Loucy (cell line): ENCODE results near the gene CNFN.

Experiments
- H2AFZ ChIP-seq: fragments of 200-600 bp; sonication (generic); 2 replicates; pipeline ENCODE4 v1.6.0; 2016; ENCODE audit warnings: antibody characterized with exemption, mild to moderate bottlenecking, low read length, moderate library complexity
- H3F3A ChIP-seq: fragments of 200-600 bp; 2 replicates; pipeline ENCODE4 v1.6.0; 2016; ENCODE audit warnings: antibody characterized with exemption, low read depth, mild to moderate bottlenecking
- H3K27me3 ChIP-seq: fragments of 200-600 bp; sonication (generic); 2 replicates; pipeline ENCODE4 v1.6.1; 2014; ENCODE audit warnings: low read length, mild to moderate bottlenecking; ENCODE audit not compliant: insufficient read depth, poor library complexity, severe bottlenecking
- H3K36me3 ChIP-seq: fragments of 200-600 bp; sonication (generic); 2 replicates; pipeline ENCODE4 v1.6.1; 2016; ENCODE audit warnings: low read length; ENCODE audit not compliant: insufficient read depth
- H3K4me1 ChIP-seq: fragments of 200-600 bp; sonication (generic); 2 replicates; pipeline ENCODE4 v1.5.1; 2014; ENCODE audit warnings: low read length, mild to moderate bottlenecking; ENCODE audit not compliant: insufficient read depth, poor library complexity, severe bottlenecking
- H3K4me2 ChIP-seq: fragments of 200-600 bp; sonication (generic); 2 replicates; pipeline ENCODE4 v1.6.0; 2014; ENCODE audit warnings: antibody characterized with exemption, low read length, low read depth, mild to moderate bottlenecking; ENCODE audit not compliant: poor library complexity, severe bottlenecking
- H3K4me3 ChIP-seq: fragments of 200-600 bp; sonication (generic); 2 replicates; pipeline ENCODE4 v1.5.1; 2014; ENCODE audit warnings: low read length, mild to moderate bottlenecking, mixed read lengths; ENCODE audit not compliant: poor library complexity, severe bottlenecking
- H3K79me2 ChIP-seq: fragments of 200-600 bp; sonication (generic); 2 replicates; pipeline ENCODE4 v1.6.1; 2014; ENCODE audit warnings: low read length; ENCODE audit not compliant: insufficient read depth
- H3K9ac ChIP-seq: fragments of 200-600 bp; sonication (generic); 2 replicates; pipeline ENCODE4 v1.6.0; 2014; ENCODE audit warnings: mild to moderate bottlenecking, low read depth, low read length, moderate library complexity; ENCODE audit not compliant: poor library complexity, severe bottlenecking
- H3K9me2 ChIP-seq: fragments of 200-600 bp; sonication (generic); replicated peaks from 2 replicates; pipeline ENCODE4 v1.6.1; 2016; ENCODE audit warnings: low read depth, low read length, mixed read lengths
- H3K9me3 ChIP-seq: fragments of 200-600 bp; sonication (generic); 2 replicates; pipeline ENCODE4 v1.6.1; 2014; ENCODE audit warnings: mild to moderate bottlenecking, antibody characterized with exemption, low read length, low read depth; ENCODE audit not compliant: insufficient read depth
- H4K20me1 ChIP-seq: fragments of 200-600 bp; sonication (generic); 2 replicates; pipeline ENCODE4 v1.6.0; 2014; ENCODE audit warnings: antibody characterized with exemption, low read length, mild to moderate bottlenecking; ENCODE audit not compliant: insufficient read depth, poor library complexity, severe bottlenecking
- EZH2phosphoT487 ChIP-seq: fragments of 200-600 bp; IDR thresholded peaks from 2 replicates; pipeline ENCODE4 v1.6.1; 2018; ENCODE audit warnings: antibody characterized with exemption, mild to moderate bottlenecking, moderate library complexity, borderline replicate concordance
- TF ChIP-seq, protein P1 (sequence below): fragments of 200-600 bp; sonication (generic); conservative IDR thresholded peaks from 2 replicates; pipeline ENCODE4 v1.5.1; 2014; ENCODE audit warnings: mild to moderate bottlenecking, antibody characterized with exemption, low read length

CNFN gene

DNA sequence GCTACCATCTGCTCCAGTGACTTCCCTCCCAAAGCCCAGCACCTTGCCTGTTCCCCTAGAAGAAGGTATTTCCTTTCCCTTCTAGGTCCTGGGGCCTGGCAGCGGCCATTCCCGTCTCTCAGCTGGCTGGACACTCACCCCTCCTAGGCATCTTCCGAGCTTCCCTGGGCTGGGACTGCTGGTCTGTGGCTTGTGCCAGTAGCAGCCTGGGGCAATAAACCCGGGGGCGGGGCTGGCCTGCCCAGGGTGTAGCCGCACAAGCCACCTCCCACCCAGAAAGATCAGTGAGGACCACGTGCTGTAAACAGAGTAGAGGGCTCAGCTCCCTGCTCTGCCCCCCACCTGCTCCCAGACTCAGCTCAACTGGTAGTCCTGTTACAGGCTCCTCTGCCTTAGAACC is 22.1 kb upstream of the CNFN start:
- H3K79me2 ChIP-seq, result no peaks in the 10 kb centered on the region
- H3K4me3 ChIP-seq, result no peak overlapping the region
- H3K4me1 ChIP-seq, result no peaks in the 10 kb centered on the region
- H4K20me1 ChIP-seq, result no peaks in the 10 kb centered on the region
- no peak overlapping the region for H3K9ac ChIP-seq
- H3K4me2 ChIP-seq, result no peak overlapping the region
- TF ChIP-seq, protein P1, sequence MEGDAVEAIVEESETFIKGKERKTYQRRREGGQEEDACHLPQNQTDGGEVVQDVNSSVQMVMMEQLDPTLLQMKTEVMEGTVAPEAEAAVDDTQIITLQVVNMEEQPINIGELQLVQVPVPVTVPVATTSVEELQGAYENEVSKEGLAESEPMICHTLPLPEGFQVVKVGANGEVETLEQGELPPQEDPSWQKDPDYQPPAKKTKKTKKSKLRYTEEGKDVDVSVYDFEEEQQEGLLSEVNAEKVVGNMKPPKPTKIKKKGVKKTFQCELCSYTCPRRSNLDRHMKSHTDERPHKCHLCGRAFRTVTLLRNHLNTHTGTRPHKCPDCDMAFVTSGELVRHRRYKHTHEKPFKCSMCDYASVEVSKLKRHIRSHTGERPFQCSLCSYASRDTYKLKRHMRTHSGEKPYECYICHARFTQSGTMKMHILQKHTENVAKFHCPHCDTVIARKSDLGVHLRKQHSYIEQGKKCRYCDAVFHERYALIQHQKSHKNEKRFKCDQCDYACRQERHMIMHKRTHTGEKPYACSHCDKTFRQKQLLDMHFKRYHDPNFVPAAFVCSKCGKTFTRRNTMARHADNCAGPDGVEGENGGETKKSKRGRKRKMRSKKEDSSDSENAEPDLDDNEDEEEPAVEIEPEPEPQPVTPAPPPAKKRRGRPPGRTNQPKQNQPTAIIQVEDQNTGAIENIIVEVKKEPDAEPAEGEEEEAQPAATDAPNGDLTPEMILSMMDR, result no peak
- no peak for TF ChIP-seq EZH2phosphoT487
- H3F3A ChIP-seq, result no peaks in the 10 kb centered on the region
- H3K9me2 ChIP-seq, result no peaks in the 10 kb centered on the region
- no peaks in the 10 kb centered on the region for H3K27me3 ChIP-seq
- no peaks in the 10 kb centered on the region for H3K9me3 ChIP-seq
- no peaks in the 10 kb centered on the region; the same call in 1 of the 2 replicates for H3K36me3 ChIP-seq
- no peak overlapping the region for H2AFZ ChIP-seq

DNA sequence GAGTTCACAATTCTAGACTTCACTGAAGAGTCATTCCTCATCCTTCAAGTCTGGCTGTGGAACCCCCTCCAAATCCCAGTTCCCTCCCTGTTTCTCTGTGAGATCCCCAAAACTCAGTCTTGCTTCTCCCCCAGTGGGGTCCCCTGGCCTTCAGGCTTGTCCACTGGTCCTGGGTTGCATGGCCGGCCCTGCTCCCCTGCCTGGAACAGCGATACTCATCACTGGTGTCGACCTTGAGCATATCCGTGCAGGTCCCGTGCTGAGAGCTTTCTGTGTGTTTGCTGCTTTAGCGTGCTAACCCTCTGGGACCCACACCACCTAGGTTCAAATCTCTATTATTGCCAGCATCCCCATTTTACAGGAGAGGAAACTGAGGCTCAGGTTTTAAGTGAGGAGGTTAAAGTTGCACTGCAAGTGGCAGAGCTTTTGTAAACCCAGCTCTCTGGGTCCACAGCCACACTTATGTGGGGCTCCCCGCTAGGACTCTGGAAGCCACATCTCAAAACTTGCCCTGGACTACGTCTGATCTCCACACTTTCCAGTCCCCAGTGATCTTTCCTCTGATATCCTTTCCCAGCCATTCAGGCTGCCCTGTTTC is 21.6 kb upstream of the CNFN start:
- Histone ChIP-seq H3K4me2 (no peak overlapping the region), H3K79me2 (no peaks in the 10 kb centered on the region), H3K9me2 (no peaks in the 10 kb centered on the region), H3F3A (no peaks in the 10 kb centered on the region), H3K36me3 (no peaks in the 10 kb centered on the region; the same call in 1 of the 2 replicates), H3K4me3 (no peak overlapping the region), H3K4me1 (no peaks in the 10 kb centered on the region), H4K20me1 (no peaks in the 10 kb centered on the region), H3K27me3 (no peaks in the 10 kb centered on the region), H2AFZ (no peak overlapping the region), H3K9ac (no peak overlapping the region), H3K9me3 (no peaks in the 10 kb centered on the region)
- no peak for TF ChIP-seq EZH2phosphoT487
- TF ChIP-seq, protein P1, result no peak

DNA sequence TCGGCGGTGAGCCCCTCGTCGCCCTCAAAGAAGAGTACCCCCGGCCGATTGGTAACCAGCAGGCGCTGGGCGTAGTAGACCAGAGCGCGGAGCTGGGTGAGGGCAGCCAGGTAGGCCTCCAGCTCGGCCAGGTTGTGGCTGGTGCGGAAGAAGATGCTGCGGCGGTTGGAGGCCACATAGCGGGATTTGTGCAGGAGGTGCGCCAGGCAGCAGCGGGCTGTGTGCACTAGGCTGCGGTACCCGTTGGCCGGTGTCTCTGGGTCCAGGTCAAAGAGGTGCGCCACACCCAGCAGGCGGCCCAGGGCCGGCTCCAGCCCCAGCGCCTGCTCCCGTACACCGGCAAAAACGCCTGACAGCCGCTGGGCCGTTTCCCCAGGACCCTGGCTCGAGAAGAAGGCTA is 20.3 kb upstream of the CNFN start:
- TF ChIP-seq, protein P1, result no peak
- TF ChIP-seq EZH2phosphoT487, result no peak
- H2AFZ ChIP-seq, result no peak overlapping the region
- no peaks in the 10 kb centered on the region for H3K9me2 ChIP-seq
- H3K27me3 ChIP-seq, result no peaks in the 10 kb centered on the region
- H3K4me3 ChIP-seq, result no peak overlapping the region
- H3K9ac ChIP-seq, result no peak overlapping the region
- H3K79me2 ChIP-seq, result no peaks in the 10 kb centered on the region
- no peak overlapping the region for H3K4me2 ChIP-seq
- no peaks in the 10 kb centered on the region for H3F3A ChIP-seq
- no peaks in the 10 kb centered on the region for H3K4me1 ChIP-seq
- no peaks in the 10 kb centered on the region for H4K20me1 ChIP-seq
- no peaks in the 10 kb centered on the region; the same call in 1 of the 2 replicates for H3K36me3 ChIP-seq
- H3K9me3 ChIP-seq, result no peaks in the 10 kb centered on the region
